ENCODE data around the gene MYRF. TPM values are rescaled to one million over a fixed set of nuclear protein-coding genes. Genes with fewer than 3 reads are reported as not detected.

The MYRF gene
- total RNA-seq, 1 donor from 2014 or later: 0.26 TPM

DNA sequence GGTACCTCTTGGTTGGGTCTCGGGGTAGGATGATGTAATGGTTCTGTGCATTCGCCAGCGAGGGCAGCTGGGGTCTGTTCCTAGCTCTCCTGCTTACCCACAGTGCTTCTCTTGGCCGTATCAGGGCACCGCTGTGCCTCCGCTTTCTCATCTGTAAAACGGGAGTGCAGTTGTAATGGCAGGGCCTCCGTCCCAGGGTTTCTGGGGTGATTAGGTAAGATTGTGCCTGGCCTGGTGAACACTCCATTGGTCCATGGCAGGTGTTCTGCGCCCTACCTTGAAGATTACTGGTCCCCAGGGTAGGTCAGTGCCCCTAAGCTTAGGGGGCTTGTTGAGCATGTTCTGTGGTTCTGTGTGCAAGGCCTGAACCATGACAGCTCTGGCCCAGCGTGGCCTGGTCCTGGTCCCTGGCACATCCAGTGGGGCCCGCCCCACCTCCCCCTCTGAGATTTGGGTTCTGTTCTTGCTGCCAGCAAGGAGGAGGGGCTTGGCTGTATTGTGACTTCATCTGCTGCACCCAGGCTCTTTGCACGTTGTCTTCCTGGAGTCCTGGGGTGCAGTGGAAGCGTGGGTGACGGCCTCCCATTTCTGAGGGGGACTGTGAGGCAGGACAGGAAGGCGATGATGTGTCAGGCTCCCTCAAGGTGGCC is 4.9 kb downstream of the MYRF start:
- no peak for DNase-seq (ENCODE audit: low read depth in 2 of 2)

DNA sequence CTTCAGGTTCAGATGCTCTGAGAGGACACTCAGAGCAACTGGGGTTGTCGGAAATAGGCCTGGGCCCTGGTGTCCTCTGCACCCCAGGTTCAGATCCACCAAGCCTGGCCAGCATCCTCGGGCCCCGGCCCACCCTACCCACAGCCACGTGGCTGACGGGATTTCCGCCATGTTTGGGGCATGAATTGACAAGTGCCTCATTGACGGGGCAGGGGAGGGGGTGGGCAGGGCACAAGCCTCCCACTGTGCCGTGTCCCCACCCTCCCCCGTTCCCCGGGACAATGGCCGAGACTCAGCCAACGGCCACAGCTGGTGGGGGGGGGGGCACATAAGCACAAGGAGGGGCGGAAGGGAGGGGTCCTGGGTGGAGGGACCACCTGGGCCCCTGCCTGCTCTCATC is 8.5 kb downstream of the MYRF start:
- DNase-seq (ENCODE audit: low read depth in 2 of 2): no peak

DNA sequence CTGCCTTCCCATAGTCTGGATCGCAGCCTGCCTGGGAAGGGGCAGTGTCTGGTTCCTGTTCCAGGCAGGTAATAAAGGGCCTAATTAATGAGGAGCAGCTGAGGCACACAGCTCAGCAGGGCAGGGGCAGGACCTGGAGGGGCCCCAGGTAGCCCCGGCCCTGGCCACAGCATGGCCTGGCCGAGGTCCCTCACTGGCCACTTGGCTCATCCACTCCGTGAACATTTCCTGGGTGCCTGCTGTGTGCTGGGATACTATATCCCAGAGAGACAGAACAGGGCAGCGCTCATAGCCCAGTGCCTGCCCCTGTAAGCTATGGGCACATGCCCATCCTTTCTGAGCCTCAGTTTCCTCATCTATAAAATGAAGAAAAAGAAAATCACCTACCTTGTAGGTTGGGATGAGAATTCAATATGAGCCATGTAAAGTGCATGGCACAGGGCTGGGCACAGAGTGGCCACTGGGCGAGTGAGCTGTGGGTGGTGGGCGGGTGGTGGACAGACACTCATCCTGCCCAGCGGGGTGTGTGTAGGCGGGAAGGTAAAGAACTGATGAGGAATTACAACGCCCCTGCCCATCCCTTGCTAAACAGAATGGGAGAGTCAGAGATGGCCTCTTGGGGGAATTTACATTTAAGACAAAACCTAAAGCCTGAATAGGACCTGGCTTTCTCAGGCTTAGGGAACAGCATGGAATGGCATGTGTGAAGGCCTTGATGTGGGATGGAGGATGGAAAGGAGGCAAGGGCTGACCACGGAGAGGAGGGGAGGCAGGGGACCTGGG is 9.2 kb downstream of the MYRF start:
- DNase-seq (ENCODE audit: low read depth in 2 of 2): no peak

DNA sequence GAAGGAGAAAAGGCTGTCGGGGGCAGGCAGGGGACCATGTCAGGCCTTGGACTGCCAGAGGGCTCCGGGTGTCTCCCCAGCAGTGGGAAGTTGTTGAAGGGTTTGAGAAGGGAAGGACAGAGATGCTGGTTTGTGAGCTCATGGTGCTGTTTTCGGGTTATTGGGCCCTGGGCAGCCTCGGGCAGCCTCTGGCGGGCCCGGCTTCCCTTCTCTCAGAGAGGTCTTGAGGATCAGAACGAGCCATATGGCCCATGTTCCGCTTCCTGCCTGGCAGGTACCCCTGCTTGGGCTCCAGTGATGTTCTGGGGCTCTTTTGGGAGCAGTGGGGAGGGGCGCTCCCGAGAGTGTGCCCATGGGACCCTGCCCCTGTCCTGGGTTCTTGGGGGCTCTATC is 9.8 kb downstream of the MYRF start:
- DNase-seq (ENCODE audit: low read depth in 2 of 2): no peak

DNA sequence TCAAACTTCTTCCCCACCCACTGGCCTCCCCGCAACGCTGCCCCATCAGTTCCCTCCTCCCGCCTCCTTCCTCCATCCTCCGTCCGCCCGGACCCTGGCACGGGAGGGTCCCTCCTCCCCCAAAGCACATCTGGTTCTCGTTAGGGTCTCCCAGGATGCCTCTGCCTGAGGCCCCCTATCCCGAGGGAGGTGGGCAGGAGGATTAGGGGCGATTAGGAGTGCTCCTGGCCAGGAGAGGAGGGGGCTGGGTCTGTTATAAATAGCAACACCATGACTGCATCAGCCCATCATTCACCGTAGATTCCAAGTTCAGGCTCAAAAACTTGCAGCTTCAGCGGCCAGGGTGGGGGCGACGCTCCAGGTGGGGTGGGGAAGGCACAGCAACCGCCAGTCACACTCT is 10.4 kb downstream of the MYRF start:
- no peak for DNase-seq (ENCODE audit: low read depth in 2 of 2)

DNA sequence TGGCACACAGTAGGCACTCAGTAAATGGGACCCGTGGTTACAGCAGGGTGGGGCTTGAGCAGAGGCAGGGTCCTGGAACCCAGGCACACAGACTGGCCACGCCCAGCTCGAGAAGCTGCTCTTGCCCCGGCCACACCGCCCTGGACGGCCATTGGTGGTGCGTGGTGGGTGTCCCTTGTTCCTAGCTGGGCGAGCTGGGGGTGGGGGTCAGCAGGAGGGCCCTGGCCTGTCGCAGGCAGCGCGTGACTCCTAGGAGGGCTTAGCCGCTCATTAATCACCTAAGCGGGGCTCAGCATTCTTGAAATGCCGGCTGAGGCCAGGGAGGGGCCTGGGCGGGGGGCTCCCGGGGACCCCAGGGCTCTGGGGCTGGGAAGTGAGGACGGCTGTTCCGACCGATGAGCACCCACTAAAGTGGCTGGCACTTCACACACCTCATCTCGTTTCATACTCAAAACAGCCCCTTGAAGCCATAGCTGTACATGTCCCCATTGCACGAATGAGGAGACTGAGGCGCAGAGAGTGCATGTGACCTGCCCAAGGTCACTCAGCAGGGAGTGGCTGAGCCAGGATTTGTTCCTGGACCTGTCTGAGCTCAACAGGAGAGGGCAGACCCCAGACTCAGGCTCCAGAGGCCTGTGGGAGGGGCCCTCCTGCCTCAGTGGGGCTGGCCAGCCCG is 11.6 kb downstream of the MYRF start:
- no peak for DNase-seq (ENCODE audit: low read depth in 2 of 2)

DNA sequence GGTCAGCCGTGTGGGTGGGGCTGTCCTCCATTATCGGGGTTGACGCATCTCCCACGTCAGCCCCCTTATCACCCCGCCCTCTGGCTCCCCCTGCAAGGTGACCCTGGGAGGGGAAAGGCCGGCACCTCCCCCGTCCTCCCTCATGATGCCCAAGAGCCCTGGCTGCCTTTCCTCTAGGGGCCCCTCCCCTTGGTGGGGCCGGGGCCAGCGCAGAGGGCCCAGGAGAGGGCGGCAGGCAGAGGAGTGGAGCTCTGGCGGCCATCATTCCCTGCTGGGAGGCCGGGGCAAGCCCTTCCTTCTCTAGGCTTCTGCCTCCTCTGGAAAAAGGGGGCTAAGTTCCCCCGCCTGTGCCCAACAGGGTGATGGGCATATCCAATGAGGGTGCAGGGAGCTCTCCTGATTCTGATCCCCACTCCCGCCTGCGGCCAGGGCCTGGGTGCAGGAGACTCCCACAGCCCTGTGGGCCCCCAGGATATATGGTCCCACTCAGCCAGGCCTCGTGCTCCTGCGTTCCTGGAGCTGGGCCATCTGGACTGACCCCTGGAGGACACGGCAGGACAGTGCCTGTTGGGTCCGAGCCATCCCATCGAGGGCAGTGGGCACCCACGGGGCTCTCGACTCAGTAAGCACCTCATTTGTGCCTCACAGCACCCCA is 12.3 kb downstream of the MYRF start:
- no peak for DNase-seq (ENCODE audit: low read depth in 2 of 2)

DNA sequence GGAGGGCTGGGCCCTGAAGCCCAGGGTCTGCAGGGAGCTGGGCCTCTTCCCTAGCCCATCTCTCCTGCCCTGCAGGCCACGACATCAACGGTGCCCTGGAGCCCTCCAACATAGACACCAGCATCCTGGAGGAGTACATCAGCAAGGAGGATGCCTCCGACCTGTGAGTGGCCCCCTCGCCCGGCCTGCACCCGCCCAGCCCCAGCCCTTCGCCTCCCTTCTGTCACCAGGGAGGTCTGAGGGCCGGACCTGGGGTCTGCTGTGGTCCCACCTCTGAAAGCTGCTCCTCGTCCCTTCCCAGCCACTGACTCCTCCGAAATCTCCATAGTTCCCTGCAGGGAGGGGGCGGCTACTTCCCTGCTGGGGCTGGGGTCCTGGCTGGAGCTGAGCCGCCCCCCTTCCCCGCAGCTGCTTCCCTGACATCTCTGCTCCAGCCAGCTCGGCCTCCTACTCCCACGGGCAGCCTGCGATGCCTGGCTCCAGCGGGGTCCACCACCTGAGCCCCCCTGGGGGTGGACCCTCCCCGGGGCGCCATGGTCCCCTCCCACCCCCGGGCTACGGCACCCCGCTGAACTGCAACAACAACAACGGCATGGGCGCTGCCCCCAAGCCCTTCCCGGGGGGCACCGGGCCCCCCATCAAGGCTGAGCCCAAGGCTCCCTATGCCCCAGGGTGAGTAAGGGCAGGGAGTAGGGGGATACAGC is 13.3 kb downstream of the MYRF start:
- no peak for DNase-seq (ENCODE audit: low read depth in 2 of 2)

DNA sequence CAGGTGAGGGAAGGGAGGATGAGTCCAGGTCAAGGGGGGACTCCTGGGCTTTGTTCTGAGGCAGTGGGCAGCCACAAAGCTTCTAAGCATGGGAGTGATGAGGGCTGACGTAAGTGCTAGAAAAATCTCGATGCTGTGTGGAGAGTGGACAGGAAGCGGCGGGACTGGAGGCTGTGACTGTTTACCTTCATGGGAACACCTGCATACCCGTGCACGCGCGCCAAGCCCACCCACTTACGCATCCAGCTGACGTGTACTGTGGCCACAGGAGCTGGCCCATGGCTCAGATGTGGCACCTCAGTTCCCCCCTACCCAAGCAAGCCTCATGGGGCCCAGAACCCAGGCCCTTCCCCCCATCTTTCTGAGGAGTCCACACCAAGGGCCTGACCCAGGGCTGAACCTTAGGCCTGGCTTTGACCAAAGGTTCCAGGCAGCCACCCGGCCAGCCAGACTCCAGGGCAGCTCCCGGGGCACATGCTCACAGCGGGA is 14.0 kb downstream of the MYRF start:
- no peak for DNase-seq (ENCODE audit: low read depth in 2 of 2)

DNA sequence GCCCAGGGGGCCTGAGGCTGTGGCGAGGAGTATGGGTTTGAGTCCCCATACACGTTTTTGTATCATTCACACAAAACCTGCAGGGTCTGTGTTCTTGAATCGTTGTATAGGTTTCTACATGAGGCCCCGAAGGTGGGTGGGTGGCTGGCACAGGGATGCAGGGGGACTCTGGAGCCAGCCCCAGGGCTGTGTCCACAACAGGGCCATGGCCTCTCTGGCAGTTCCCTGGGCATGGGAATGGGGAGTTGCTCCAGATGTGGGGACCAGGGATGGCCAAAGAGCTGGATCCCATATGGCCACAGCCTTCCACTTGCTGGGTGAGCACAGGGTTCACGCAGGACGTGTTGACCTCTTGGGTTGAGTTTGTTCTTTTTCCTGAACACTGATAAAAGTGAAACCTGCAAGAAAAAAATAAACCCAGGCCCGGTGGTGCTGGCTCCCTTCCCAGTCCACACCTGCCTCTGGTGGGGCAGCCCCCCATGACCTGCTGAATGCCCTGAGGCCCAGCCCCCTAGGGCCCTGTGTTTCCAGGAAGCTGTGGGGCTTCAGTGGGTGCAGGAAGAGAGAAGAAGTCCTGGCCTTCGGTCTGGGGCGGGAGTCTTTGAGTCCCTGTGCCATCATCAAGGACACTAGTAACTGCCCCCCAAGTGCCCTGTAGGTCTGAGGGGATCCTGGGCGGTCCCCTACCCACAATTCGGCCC is 16.1 kb downstream of the MYRF start:
- DNase-seq (ENCODE audit: low read depth in 2 of 2): no peak

DNA sequence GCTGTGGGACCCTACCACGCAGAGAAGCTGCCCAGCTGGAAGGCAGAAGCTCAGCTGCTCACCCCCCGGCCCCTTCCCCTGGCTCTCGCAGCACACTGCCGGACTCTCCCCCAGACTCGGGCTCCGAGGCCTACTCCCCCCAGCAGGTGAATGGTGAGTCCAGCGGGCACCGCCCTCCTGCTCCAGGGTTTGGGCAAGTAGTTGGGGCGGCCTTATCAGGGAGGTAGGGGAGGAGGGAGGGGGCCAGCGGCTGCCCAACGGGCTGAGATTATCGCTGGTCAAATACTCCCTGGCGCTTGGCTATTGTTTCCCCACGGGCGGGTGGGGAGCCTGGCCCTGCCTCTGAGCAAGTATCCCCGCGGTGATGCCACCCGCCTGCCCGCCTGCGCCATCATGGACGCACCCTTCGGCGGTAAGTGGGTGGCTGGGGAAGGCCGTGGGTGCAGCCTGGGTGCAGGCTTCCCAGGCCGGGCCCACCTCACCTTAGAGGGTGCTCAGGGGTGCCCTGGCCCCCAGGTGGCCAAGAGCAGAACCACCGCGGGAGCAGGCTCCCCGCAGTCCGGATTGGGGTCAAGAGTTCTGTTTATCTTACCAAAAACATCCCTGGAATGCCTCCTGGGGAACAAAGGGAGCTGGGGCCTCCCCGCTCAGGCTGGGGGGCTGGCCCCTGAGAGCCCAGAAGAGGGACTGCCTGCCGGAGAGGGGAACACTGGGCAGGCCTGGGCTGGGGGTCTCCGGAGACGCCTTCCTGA is 16.9 kb downstream of the MYRF start:
- no peak for DNase-seq (ENCODE audit: low read depth in 2 of 2)

DNA sequence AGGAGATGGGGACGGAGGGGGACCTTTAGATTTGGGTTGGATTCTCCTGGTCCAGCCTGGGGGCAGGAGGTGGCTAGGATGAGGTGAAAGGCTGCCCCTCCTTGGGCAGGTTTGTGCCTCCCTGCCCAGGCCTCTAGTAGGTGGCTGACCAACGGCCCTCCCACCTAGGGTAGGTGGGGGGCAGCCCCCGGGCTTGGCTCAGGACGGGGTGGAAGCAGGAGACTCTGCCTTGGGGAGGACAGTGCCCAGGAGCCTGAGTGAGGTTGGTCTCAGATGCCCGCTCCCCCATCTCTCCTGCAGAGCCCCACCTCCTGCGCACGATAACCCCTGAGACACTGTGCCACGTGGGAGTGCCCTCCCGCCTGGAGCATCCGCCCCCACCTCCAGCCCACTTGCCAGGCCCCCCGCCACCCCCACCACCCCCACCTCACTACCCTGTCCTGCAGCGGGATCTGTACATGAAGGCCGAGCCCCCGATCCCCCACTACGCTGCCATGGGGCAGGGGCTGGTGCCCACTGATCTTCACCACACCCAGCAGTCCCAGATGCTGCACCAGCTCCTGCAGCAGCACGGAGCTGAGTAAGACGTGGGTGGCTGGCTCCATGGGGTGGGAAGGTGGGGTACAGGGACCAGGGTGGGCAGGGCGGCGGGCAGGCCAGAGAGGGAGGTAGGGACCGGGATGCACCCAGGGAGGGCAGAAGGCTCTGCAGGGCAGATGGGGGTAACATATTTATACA is 17.7 kb downstream of the MYRF start:
- no peak for DNase-seq (ENCODE audit: low read depth in 2 of 2)

DNA sequence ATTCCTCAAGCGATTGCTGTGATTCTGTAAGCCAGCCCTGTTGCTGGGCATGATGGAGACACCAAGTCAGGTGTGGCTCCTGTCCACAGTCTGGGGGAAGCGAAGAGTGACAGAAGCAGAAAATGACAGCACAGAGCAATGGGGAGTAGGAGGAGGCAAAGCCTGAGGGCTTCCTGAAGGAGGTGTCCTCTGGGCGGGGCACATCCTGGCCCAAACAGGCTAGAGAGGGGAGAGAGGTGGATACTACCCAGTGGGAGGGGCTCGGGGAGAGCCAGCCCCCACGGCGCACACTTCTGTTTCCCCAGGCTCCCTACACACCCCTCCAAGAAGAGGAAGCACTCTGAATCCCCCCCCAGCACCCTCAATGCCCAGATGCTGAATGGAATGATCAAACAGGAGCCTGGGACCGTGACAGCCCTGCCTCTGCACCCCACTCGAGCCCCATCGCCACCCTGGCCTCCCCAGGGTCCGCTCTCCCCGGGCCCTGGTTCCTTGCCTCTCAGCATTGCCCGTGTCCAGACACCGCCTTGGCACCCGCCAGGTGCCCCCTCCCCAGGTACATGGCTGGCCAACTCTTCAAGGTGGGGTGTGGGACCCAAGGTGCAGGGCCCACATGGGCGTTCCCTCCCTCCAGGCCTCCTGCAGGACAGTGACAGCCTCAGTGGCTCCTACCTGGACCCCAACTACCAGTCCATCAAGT is 18.9 kb downstream of the MYRF start:
- DNase-seq (ENCODE audit: low read depth in 2 of 2): no peak

DNA sequence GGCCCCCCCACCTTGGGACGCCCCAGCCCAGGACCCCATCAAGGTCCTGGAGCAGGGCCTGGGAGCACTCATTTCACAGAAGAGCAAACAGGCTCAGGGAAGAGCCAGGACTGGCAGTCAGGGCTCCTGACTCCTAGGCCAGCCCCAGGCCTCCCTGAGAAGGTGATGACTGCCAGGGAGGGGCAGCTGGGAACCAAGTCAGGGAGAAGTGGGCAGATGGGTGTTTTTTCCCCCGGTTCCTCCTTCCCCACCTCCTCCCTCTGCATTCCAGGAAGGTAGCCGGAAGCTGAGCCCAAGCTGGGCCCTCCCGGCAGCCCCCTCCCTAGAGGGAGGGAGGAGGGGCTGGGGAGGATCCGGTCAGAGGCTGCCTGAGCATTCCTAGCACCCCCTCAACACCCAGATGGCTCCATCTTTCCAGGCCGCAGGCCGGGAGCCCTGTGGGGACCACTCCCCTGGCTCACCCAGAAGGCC is 19.6 kb downstream of the MYRF start:
- no peak for DNase-seq (ENCODE audit: low read depth in 2 of 2)

DNA sequence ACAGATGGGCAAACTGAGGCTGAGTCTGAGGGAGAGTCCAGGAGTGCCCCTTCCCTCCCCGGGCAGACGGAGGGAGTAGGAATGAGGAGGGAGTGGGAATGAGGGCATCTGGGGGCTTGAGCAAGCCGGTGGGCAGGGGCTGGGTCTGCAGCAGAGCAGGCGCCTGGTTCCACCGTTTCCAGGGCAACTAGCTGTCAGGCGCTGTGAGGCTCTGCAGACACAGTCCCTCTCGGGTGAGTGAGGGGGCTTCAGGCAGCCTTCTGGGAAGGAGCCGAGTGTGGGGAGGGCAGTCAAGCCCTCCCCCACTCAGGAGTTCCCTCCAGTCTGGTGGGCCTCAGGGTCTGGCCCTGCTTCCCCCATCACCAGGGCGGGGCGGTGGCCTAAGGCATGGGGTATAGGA is 20.9 kb downstream of the MYRF start:
- DNase-seq (ENCODE audit: low read depth in 2 of 2): no peak

DNA sequence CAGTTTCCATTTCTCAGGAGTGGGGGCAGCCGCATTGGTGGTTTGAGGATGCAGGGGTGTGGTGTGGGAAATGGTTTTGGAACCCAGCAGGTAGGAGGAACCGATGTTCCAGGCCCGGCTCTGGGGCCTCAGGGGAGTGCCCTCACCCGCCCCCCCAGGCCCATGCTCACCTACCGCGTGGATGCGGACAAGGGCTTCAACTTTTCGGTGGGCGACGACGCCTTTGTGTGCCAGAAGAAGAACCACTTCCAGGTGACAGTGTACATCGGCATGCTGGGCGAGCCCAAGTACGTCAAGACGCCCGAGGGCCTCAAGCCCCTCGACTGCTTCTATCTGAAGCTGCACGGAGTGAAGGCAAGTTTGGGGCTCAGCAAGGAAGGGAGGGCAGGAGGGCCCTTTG is 21.4 kb downstream of the MYRF start:
- DNase-seq (ENCODE audit: low read depth in 2 of 2): no peak

DNA sequence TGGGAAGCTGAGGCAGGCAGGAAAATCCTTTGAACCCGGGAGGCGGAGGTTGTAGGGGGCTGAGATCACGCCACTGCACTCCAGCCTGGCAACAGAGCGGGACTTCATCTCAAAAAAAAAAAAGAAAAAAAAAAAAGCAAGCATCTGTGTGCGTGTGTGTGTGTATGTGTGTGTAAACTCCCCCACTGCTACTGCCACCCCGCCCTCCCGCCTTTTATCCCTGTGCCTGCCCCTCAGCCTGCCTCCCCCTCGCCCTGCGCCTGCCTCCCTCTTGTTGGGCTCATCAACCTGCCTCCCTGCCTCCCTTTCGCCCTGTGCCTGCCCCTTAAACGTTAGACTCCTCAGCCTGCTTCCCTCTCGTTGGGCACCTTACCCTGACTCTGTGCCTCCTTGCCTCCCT is 22.0 kb downstream of the MYRF start:
- no peak for DNase-seq (ENCODE audit: low read depth in 2 of 2)

DNA sequence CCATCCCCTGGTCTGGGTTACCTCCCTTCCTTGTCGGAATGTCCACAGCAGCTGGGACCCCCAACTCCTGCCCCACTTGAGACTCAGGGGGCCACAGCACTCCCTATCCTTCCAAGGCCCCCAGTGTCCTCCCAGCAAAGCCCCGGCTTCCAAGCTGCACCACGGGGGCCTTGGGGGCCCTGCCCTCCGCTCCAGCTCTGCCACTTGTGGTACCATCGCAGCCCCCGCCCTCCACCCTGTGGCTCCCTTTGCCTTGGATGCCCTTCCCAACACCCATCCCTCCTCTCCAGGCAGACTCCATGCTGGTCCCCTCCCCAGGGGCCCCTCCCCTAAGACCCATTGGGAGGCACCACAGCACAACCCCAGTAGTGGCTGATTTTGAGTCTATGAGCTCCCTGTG is 22.7 kb downstream of the MYRF start:
- DNase-seq (ENCODE audit: low read depth in 2 of 2): no peak
